HG02884 (cell line): ENCODE results near the gene RLN2.

Experiments
- ATAC-seq: cut with Tn5 transposase; IDR thresholded peaks from one replicate; pipeline ENCODE4 v1.9.1; 2021; ENCODE audit warnings: mild to moderate bottlenecking, moderate library complexity; ENCODE audit not compliant: unreplicated experiment

Gene RLN2

DNA sequence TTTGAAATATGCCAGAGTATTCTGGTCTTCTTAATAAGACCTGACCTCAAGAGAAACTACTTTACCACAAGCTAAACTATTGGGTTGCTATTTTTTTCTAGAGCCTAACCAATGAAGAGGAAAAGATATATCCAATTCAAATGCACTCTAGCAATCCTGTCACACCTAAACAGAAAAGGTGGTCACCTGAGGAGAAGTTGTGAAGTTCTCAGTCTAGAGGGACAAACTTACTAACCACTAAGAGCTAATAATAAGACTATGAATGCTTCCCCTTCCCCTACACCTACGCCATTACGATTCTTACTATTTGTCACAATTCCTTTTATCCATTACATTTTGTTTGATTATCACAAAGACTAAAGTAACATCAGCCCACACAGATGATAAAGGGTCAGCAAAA, 29.7 kb downstream of the RLN2 start:
- ATAC-seq, result peak; percentile 67

DNA sequence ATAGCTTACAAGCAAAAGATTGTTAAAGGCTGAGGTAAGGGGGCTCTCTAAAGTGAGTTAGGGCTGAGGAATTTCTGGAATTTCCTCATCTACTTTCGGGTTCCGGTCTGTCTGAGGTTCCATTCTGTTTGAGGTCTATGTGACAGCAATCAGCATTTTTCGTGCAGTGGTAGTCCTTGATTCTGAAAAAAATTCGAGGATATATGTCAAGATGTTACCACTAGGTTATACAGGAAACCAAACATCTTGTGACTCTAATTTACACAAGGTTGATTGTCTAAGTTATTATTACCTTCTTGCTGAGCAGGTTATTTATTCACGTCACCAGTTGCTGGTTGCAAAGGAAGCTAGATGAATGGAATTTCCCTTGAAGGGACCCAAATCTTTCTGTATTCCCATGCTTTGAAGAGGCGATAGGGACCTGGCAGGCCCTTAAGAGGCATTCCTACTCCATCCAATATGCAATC, 35.2 kb downstream of the RLN2 start:
- no peak for ATAC-seq

DNA sequence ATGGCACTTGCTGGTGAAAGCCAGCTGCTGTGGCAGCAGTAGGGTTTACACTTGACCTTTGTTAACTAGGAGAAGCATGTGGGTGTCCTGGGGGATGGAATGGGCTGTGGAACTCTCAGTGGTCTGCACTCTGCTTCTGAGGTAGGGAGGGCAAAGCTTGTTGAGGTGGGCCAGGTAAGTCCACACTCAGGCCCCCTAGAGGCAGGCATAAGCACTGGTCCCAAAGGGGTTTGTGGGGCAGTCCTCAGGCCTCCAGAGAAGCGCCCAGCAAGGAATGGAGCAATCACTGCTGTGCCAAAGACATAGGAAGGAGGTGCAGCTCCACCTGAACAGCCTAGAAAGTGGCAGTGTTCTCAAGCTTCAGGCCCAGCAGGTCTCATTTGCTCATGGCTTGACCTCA, 38.6 kb downstream of the RLN2 start:
- no peak for ATAC-seq

DNA sequence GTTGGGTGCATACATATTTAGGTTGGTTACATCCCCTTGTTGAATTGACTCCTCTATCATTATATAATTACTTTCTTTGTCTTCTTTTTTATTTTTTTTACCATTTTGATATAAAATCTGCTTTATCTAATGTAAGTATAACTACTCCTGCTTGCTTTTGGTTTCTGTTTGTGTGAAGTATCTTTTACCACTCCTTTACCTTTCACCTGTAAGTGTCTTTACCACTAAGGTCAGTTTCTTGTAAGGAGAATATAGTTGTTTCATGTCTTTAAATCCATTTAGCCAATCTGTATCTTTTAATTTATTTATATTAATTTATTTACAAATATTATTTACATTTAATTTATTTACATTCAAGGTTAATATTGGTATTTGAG, 40.3 kb downstream of the RLN2 start:
- ATAC-seq, result peak; percentile 23

DNA sequence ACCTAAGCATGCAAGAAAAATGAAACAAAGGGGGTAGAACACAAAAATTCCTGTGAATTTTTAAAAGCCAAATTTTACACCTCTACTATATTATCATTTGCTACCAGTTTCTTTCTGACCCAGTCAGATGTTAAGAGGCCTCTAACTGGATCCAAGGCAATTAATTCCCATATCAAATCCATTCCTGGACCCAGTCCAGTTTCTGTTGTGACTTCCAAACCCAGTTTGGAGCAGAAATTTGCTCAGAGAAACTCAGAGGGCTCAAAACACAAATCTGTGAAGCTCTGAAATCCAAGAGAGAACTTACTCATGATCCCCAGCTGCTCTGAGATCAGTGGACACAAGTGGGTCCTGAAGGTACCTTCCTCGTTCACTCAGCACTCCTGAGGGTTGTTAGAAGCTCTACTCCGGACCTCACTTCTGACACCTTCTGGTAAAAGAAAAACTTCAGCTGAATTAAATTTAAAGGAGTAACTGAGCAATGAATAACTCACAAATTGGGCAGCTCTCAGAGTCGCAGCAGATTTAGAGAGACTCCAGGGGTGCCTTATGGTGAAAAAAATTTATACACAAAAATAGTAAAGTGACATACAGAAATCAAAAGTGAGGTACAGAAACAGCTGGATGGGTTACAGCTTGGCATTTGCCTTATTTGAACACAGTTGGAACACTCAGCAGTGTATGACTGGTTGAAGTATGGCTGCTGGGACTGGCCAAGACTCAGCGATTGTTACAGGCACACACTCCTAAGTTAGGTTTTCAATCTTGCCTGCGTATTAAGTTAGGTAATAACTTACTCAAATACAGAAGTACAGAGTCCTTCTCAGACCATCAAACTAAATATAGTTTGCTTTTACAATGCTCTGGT, 40.9 kb downstream of the RLN2 start:
- ATAC-seq, result peak; percentile 59
